GM23338 (cell line): ENCODE results near the gene NGF. TPM values are rescaled to one million over a fixed set of nuclear protein-coding genes. Genes with fewer than 3 reads are reported as not detected.

ENCODE experiments used
- CREB1 ChIP-seq: fragments of 250-450 bp; sonication (Bioruptor Pico); IDR thresholded peaks from 2 replicates; pipeline ENCODE4 v1.5.0; 2020; ENCODE audit warnings: low read depth, mild to moderate bottlenecking, moderate library complexity
- EZH2 ChIP-seq: fragments of 200-600 bp; sonication (generic); IDR thresholded peaks from one replicate; pipeline ENCODE4 v1.8.0; 2017; ENCODE audit warnings: antibody characterized with exemption, mild to moderate bottlenecking, low read depth; ENCODE audit not compliant: unreplicated experiment
- JUNB ChIP-seq: IDR thresholded peaks from one replicate; pipeline ENCODE4 v1.6.1; 2016; ENCODE audit warnings: antibody characterized with exemption; ENCODE audit not compliant: unreplicated experiment
- NANOG ChIP-seq: IDR thresholded peaks from 2 replicates; pipeline ENCODE4 v1.6.1; 2016; ENCODE audit warnings: antibody characterized with exemption, borderline replicate concordance
- POLR2AphosphoS5 ChIP-seq: IDR thresholded peaks from 2 replicates; pipeline ENCODE4 v1.6.1; 2016; ENCODE audit warnings: antibody characterized with exemption, low read depth
- REST ChIP-seq: IDR thresholded peaks from one replicate; pipeline ENCODE4 v1.6.1; 2018; ENCODE audit warnings: antibody characterized with exemption; ENCODE audit not compliant: unreplicated experiment
- ZNF114 ChIP-seq: fragments of 250-450 bp; sonication (Bioruptor Pico); IDR thresholded peaks from 2 replicates; pipeline ENCODE4 v1.5.0; 2020; ENCODE audit warnings: mild to moderate bottlenecking, moderate library complexity
- ZNF462 ChIP-seq: fragments of 250-450 bp; sonication (Bioruptor Pico); IDR thresholded peaks from 2 replicates; pipeline ENCODE4 v1.5.0; 2020; ENCODE audit warnings: mild to moderate bottlenecking, moderate library complexity
- polyA plus RNA-seq: library from polyadenylated mRNA; unstranded; fragments of >200 nt; fragmentation: Nextera tagmentation; extraction: Ambion mirVana; gene quantifications from 2 replicates; pipeline ENCODE4 v1.2.1, GENCODE V29; 2016
- total RNA-seq: library from RNA; depleted of rRNA; stranded (reverse); fragments of >200 nt; shearing (Covaris generic); gene quantifications from 2 replicates; pipeline ENCODE4 v1.2.3, GENCODE V29; 2014

Gene NGF
- total and polyA plus RNA-seq, 2 experiments from 2014 or later: 0.28 to 0.92 TPM

- TF ChIP-seq ZNF462 (CRISPR knock-in tag) (no peak), REST (no peak), POLR2AphosphoS5 (no peak), ZNF114 (no peak), CREB1 (no peak), JUNB (no peak), NANOG (no peak), EZH2 (no peak)
These were observed 46.3 kb downstream of the NGF start (continued) for GRCh38 chr1:115291741-115292140.
